Lower leg skin (tissue), 3 donors: ENCODE measurements around the gene RGS10.

Experiments
- CTCF ChIP-seq, 3 donors: fragments of 450-650 bp; IDR thresholded peaks; one replicate each; pipeline ENCODE4 v1.5.1; 2016; ENCODE audit warnings: antibody characterized with exemption in 3 of 3, mild to moderate bottlenecking in 3 of 3, moderate library complexity in 2 of 3
- POLR2A ChIP-seq, 2 donors: fragments of 450-650 bp; IDR thresholded peaks; one replicate each; pipeline ENCODE4 v1.6.1; 2016 to 2017; ENCODE audit warnings: antibody characterized with exemption in 2 of 2, mild to moderate bottlenecking in 1 of 2, moderate library complexity in 1 of 2

GRCh38 chr10:119546009-119546408 is 3.5 kb upstream of the RGS10 start:
- no peak for TF ChIP-seq CTCF (IDR thresholded peaks at IDR 0.05)
- TF ChIP-seq POLR2A (IDR thresholded peaks at IDR 0.05): no peak
